ENCODE measurements around the gene INPPL1. TPM values are rescaled to one million over a fixed set of nuclear protein-coding genes. Genes with fewer than 3 reads are reported as not detected.

The INPPL1 gene
- total RNA-seq, 4 donors from 2014 or later = 43.8 to 80.3 (median 60.3) TPM

GRCh38 chr11:72208281-72208680, 16.3 kb upstream of the INPPL1 start:
- no peak for TF ChIP-seq CTCF (IDR thresholded peaks at IDR 0.05; ENCODE audit: low read depth)

GRCh38 chr11:72209101-72209500, 15.5 kb upstream of the INPPL1 start:
- no peak for TF ChIP-seq CTCF (IDR thresholded peaks at IDR 0.05; ENCODE audit: low read depth)

GRCh38 chr11:72216638-72217037, 7.9 kb upstream of the INPPL1 start, which contains the start of gene FOLR2:
FOLR2 (plus strand) TSS chr11:72216794; CDS start chr11:72218585, 1,791 bp downstream.
- no peak for TF ChIP-seq CTCF (IDR thresholded peaks at IDR 0.05; ENCODE audit: low read depth)

- no peak for TF ChIP-seq CTCF (IDR thresholded peaks at IDR 0.05; ENCODE audit: low read depth)
These were observed 6.7 kb upstream of the INPPL1 start for GRCh38 chr11:72217841-72218240.

GRCh38 chr11:72218251-72218745, 6.3 kb upstream of the INPPL1 start:
- TF ChIP-seq CTCF (IDR thresholded peaks at IDR 0.05; ENCODE audit: low read depth) = no peak

GRCh38 chr11:72220696-72221363, 3.7 kb upstream of the INPPL1 start:
- TF ChIP-seq CTCF (IDR thresholded peaks at IDR 0.05; ENCODE audit: low read depth) = no peak

- TF ChIP-seq CTCF (IDR thresholded peaks at IDR 0.05; ENCODE audit: low read depth) = no peak
These were observed 3.0 kb upstream of the INPPL1 start for GRCh38 chr11:72221386-72222075.
